Lower lobe of right lung (tissue), 2 donors: ENCODE measurements around the gene TBCK. TPM values are rescaled to one million over a fixed set of nuclear protein-coding genes. Genes with fewer than 3 reads are reported as not detected.

Experiments
- ATAC-seq, 2 donors: fragments of 200-7000 bp; cut with Tn5 transposase; one replicate each; pipeline ENCODE4 v1.9.1; 2020 to 2022; ENCODE audit warnings: mild to moderate bottlenecking in 2 of 2, moderate library complexity in 2 of 2
- DNase-seq: peaks from one replicate; pipeline ENCODE4 v3.0.0-alpha.2; 2020
- H3K27ac ChIP-seq: fragments of 200-600 bp; one replicate; pipeline ENCODE4 v1.8.0; 2022
- H3K27me3 ChIP-seq: fragments of 200-600 bp; one replicate; pipeline ENCODE4 v1.8.0; 2022; ENCODE audit warnings: low read depth
- H3K36me3 ChIP-seq: fragments of 200-600 bp; one replicate; pipeline ENCODE4 v1.8.0; 2022; ENCODE audit warnings: mild to moderate bottlenecking
- H3K4me1 ChIP-seq: fragments of 200-600 bp; one replicate; pipeline ENCODE4 v1.8.0; 2022
- H3K4me3 ChIP-seq: fragments of 200-600 bp; one replicate; pipeline ENCODE4 v1.8.0; 2022; ENCODE audit warnings: mild to moderate bottlenecking
- H3K9me3 ChIP-seq: fragments of 200-600 bp; one replicate; pipeline ENCODE4 v1.8.0; 2022
- CTCF ChIP-seq: fragments of 200-600 bp; IDR thresholded peaks from one replicate; pipeline ENCODE4 v1.8.0; 2022; ENCODE audit warnings: antibody characterized with exemption, mild to moderate bottlenecking
- intact Hi-C: fragments of 100-400 bp; cut with DNase I; formaldehyde crosslinking; loops from one replicate; pipeline ENCODE4 v1.11.0; 2022
- total RNA-seq: library from RNA; stranded (reverse); fragmentation: NEBNext Ultra II Directional; extraction: Animal tissue kit (Norgen Biotek cat#: 25700); gene quantifications from one replicate; pipeline ENCODE4 v1.2.1, GENCODE V29; 2021
- donor health status: DM: no; HTN: yes; CAD: no; lungs with severe emphysema.

TBCK gene
- total RNA-seq, 1 donor from 2014 or later: 45.7 TPM

GRCh38 chr4:106149026-106149425 lies 167.0 kb downstream of the TBCK start:
- Histone ChIP-seq H3K36me3 (no peaks in the 10 kb centered on the region), H3K4me3 (no peak overlapping the region), H3K4me1 (no peaks in the 10 kb centered on the region), H3K27ac (no peak overlapping the region), H3K9me3 (peaks cover 3% of the 10 kb centered on the region), H3K27me3 (no peaks in the 10 kb centered on the region)
- no peak for ATAC-seq
- no peak for TF ChIP-seq CTCF
- intact Hi-C loops: no loop called here
- DNase-seq: no peak

DNA sequence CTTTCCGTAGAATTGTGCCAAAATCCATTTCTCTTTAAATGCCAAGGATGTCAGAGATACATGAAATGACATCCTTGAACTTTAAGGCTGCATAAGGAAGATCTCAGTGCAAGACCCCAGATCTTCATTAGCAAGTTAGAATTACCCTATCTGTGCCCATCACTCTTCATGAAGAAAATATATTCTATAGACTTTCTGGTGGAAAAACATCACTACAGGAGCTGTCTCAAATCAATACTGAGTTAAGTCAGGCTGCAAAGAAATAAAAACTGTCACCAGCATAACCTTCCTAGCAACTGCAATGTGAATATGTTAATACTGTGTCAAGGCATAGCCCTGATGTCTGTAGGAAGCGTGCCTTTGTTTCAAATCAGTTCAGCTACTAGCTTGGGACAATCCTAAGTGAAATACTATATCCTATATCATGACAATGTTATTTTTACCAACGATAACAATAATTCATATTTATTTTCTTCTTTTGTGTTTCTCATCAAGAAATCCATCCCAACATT lies 173.3 kb downstream of the TBCK start:
- intact Hi-C loops: no loop called here
- peaks cover under 1% of the 10 kb centered on the region for H3K9me3 ChIP-seq

DNA sequence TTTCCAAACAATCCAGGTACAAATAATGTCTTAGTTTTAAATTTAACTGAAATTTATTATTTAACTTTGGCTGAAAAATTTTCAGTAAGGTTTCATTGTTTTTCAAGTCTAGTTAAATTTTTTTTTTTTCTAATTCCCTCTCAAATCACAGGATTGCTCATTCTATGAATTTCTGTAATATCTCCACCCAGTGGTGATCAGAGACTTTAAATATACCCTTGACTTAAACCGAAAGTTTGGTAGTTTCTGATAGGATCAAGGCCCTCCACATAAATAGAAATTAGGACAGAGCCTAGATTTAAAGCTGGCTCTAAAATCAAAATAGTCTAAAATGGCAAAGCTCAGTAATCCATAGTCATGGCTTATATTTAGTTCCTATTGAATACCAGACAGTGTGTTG lies 175.4 kb downstream of the TBCK start:
- H3K9me3 ChIP-seq: no peaks in the 10 kb centered on the region
- TF ChIP-seq CTCF: peak; percentile 6
- H3K4me3 ChIP-seq: no peak overlapping the region
- no peak overlapping the region for H3K27ac ChIP-seq
- no peaks in the 10 kb centered on the region for H3K27me3 ChIP-seq
- ATAC-seq (no peak), DNase-seq (no peak)
- intact Hi-C loops: no loop called here
- no peaks in the 10 kb centered on the region for H3K36me3 ChIP-seq
- H3K4me1 ChIP-seq: no peaks in the 10 kb centered on the region

More for the DNA sequence above, 173.3 kb downstream of the TBCK start:
- DNase-seq (no peak), ATAC-seq (no peak)
- no peak for TF ChIP-seq CTCF
- Histone ChIP-seq H3K27ac (no peak overlapping the region), H3K36me3 (no peaks in the 10 kb centered on the region), H3K27me3 (no peaks in the 10 kb centered on the region), H3K4me3 (no peak overlapping the region), H3K4me1 (no peaks in the 10 kb centered on the region)

GRCh38 chr4:106136777-106137331 lies 179.2 kb downstream of the TBCK start:
- Histone ChIP-seq H3K27me3 (no peaks in the 10 kb centered on the region), H3K27ac (no peak overlapping the region), H3K4me1 (no peaks in the 10 kb centered on the region), H3K36me3 (no peaks in the 10 kb centered on the region), H3K4me3 (no peak overlapping the region), H3K9me3 (no peaks in the 10 kb centered on the region)
- no peak for ATAC-seq
- no peak for DNase-seq
- intact Hi-C loops: no loop called here
- TF ChIP-seq CTCF: no peak

DNA sequence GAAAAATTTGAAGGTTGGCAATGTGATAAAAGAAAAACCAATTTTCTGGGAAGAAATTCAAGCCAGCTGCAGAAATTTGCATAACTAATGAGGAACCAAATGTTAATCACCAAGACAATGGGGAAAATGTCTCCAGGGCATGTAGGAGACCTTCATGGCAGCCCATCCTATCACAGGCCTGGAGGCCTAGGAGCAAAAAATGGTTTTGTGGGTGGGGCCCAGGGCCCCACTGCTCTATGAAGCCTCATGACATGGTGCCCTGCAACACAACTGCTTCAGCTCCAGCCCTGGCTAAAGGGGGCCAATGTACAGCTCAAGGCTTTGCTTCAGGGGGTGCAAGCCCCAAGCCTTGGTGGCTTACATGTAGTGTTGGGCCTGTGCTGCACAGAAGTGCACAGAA lies 184.0 kb downstream of the TBCK start:
- no peak for DNase-seq
- TF ChIP-seq CTCF: no peak
- Histone ChIP-seq H3K9me3 (no peaks in the 10 kb centered on the region), H3K4me1 (no peaks in the 10 kb centered on the region), H3K27me3 (no peaks in the 10 kb centered on the region), H3K4me3 (no peak overlapping the region), H3K36me3 (no peaks in the 10 kb centered on the region), H3K27ac (no peak overlapping the region)
- intact Hi-C loops: no loop called here
- no peak for ATAC-seq
